HepG2 (cell line): Measurements from ENCODE around the gene RAB1B. TPM values are rescaled to one million over a fixed set of nuclear protein-coding genes. Genes with fewer than 3 reads are reported as not detected.

ENCODE experiments used
- DNMT3B ChIP-seq: conservative IDR thresholded peaks from 2 replicates; pipeline ENCODE4 v1.6.1; 2016; ENCODE audit warnings: missing biosample characterization, control low read depth
- FIP1L1 ChIP-seq: fragments of 200-400 bp; formaldehyde crosslinking; IDR thresholded peaks from 2 replicates; pipeline ENCODE4 v1.6.1; 2018; ENCODE audit warnings: low read depth, mild to moderate bottlenecking, low read length, moderate library complexity, borderline replicate concordance; ENCODE audit not compliant: insufficient read depth
- FOSL2 ChIP-seq: sonication (generic); formaldehyde crosslinking; IDR thresholded peaks from 2 replicates; pipeline ENCODE4 v1.4.0; 2020; ENCODE audit warnings: missing genetic modification reagents
- GMEB2 ChIP-seq: IDR thresholded peaks from 2 replicates; pipeline ENCODE4 v1.6.1; 2016; ENCODE audit warnings: missing biosample characterization, missing genetic modification reagents, low read depth
- HNRNPL ChIP-seq: fragments of 200-400 bp; formaldehyde crosslinking; IDR thresholded peaks from 2 replicates; pipeline ENCODE4 v1.6.1; 2017; ENCODE audit warnings: mild to moderate bottlenecking, low read depth, low read length
- MED1 ChIP-seq: sonication (generic); formaldehyde crosslinking; IDR thresholded peaks from 2 replicates; pipeline ENCODE4 v1.4.0; 2020; ENCODE audit warnings: missing genetic modification reagents
- SKIL ChIP-seq: sonication (generic); formaldehyde crosslinking; IDR thresholded peaks from 2 replicates; pipeline ENCODE4 v1.8.0; 2022; ENCODE audit warnings: missing genetic modification reagents, mild to moderate bottlenecking, moderate library complexity, borderline replicate concordance
- ZNF180 ChIP-seq: sonication (generic); formaldehyde crosslinking; IDR thresholded peaks from 2 replicates; pipeline ENCODE4 v1.4.0; 2020; ENCODE audit warnings: low read depth, missing genetic modification reagents, borderline replicate concordance
- ZNF501 ChIP-seq: sonication (generic); formaldehyde crosslinking; IDR thresholded peaks from 2 replicates; pipeline ENCODE4 v1.5.1; 2020; ENCODE audit warnings: mild to moderate bottlenecking, moderate library complexity, missing genetic modification reagents
- ZNF512B ChIP-seq: sonication (generic); formaldehyde crosslinking; IDR thresholded peaks from 2 replicates; pipeline ENCODE4 v1.5.1; 2020; ENCODE audit warnings: missing genetic modification reagents, mild to moderate bottlenecking, borderline replicate concordance
- ZNF513 ChIP-seq: sonication (generic); formaldehyde crosslinking; conservative IDR thresholded peaks from 2 replicates; pipeline ENCODE4 v1.5.0; 2020; ENCODE audit warnings: missing genetic modification reagents
- ZNF530 ChIP-seq: sonication (generic); formaldehyde crosslinking; IDR thresholded peaks from 2 replicates; pipeline ENCODE4 v1.5.0; 2020; ENCODE audit warnings: low read depth, mild to moderate bottlenecking, missing genetic modification reagents
- ZNF563 ChIP-seq: sonication (generic); formaldehyde crosslinking; IDR thresholded peaks from 2 replicates; pipeline ENCODE4 v1.8.0; 2022; ENCODE audit warnings: mild to moderate bottlenecking, moderate library complexity, missing genetic modification reagents
- ZNF570 ChIP-seq: sonication (generic); formaldehyde crosslinking; IDR thresholded peaks from 2 replicates; pipeline ENCODE4 v1.4.0; 2020; ENCODE audit warnings: mild to moderate bottlenecking, missing genetic modification reagents, borderline replicate concordance
- ZNF713 ChIP-seq: sonication (generic); formaldehyde crosslinking; IDR thresholded peaks from 2 replicates; pipeline ENCODE4 v1.4.0; 2020; ENCODE audit warnings: mild to moderate bottlenecking, missing genetic modification reagents
- ZNF749 ChIP-seq: sonication (generic); formaldehyde crosslinking; IDR thresholded peaks from 2 replicates; pipeline ENCODE4 v1.8.0; 2022; ENCODE audit warnings: mild to moderate bottlenecking, missing genetic modification reagents, moderate library complexity, borderline replicate concordance
- ZNF841 ChIP-seq: sonication (generic); formaldehyde crosslinking; IDR thresholded peaks from 2 replicates; pipeline ENCODE4 v1.8.1; 2023; ENCODE audit warnings: missing genetic modification reagents, borderline replicate concordance
- polyA plus RNA-seq, 8 experiments: library from polyadenylated mRNA; depleted of rRNA in 3 of 8; stranded (reverse) in 7 of 8; unstranded in 1 of 8; fragments of >200 nt; fragmentation: Illumina TruSeq in 4 of 8; extraction: Trizol in 4 of 8; gene quantifications; 2 replicates each; pipeline versions ENCODE4 v1.2.1 to v1.2.3, GENCODE V29; 2011 to 2016; ENCODE audit warnings: low read depth in 4 of 8, missing spikeins in 1 of 8, mixed read lengths in 1 of 8; ENCODE audit not compliant: insufficient read depth in 1 of 8
- total RNA-seq, 5 experiments: library from RNA; depleted of rRNA; stranded (reverse); fragments of >200 nt; fragmentation: Illumina TruSeq; extraction: Trizol; gene quantifications; 2 replicates each; pipeline ENCODE4 v1.2.3, GENCODE V29; 2016; ENCODE audit warnings: low read depth in 1 of 5
- TF ChIP-seq, protein P1 (sequence below): IDR thresholded peaks from 2 replicates; pipeline ENCODE4 v1.6.1; 2016; ENCODE audit warnings: missing genetic modification reagents, missing compliant biosample characterization
- TF ChIP-seq, protein P2 (sequence below): fragments of 450-650 bp; IDR thresholded peaks from 2 replicates; pipeline ENCODE4 v1.6.1; 2017

The RAB1B gene
- total and polyA plus RNA-seq, 2 of the 13 experiments (the other 11 are each of a cell fraction or from before 2014, with no cell fraction given) = 77.9 to 87.9 TPM

DNA sequence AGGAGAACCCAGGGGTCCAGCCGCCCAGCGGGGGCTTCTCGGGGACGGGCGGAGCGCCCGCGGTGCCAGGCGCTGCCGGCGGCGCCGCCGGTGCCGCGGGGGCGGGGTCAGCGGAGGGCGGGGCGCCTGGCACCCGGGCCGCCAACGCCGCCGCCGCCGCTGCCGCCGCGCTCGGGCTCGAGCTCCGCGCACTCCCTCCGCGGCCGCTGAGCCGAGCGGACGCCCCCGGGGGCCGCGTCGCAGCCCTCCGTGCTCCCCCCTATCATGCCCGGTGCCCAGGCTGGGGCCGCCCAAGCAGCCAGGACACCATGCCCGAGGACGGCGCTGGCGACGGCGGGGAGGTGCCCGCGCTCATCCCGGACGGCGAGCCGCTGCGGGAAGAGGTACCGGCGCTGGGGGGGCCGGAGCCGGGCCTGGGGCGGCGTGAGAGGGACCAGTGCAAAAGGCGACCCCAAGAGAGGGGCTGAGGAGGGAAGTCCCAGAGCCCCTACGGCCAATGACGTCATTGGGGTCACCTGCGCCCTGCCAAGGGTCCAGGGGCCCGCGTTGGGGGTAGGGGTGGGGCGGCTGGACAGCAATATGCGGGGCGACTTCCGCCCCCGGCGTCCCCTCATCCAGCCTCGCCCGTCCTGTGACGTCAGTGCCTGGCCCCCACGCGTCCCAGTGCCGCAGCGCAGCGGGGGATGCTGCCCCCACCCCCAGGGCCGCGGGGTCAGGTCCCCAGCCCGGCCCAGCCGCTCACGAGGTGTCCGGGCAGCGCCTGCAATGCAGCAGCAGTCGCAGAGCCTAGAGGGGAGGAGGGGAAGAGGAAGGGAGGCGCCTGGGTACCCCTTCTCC is 23.5 kb downstream of the RAB1B start, which contains the start of gene TMEM151A (continued):
- TF ChIP-seq ZNF749 (CRISPR knock-in tag) (no peak), HNRNPL (no peak), MED1 (CRISPR knock-in tag) (no peak), ZNF513 (CRISPR knock-in tag) (no peak), FIP1L1 (no peak), ZNF841 (CRISPR knock-in tag) (no peak), SKIL (CRISPR knock-in tag) (no peak), GMEB2 (CRISPR knock-in tag) (no peak), ZNF512B (CRISPR knock-in tag) (no peak), ZNF563 (CRISPR knock-in tag) (no peak), FOSL2 (CRISPR knock-in tag) (no peak), DNMT3B (CRISPR knock-in tag) (no peak), ZNF501 (CRISPR knock-in tag) (no peak), ZNF530 (CRISPR knock-in tag) (no peak), ZNF180 (CRISPR knock-in tag) (no peak), ZNF570 (CRISPR knock-in tag) (no peak), ZNF713 (CRISPR knock-in tag) (no peak)
- TF ChIP-seq, protein P1, sequence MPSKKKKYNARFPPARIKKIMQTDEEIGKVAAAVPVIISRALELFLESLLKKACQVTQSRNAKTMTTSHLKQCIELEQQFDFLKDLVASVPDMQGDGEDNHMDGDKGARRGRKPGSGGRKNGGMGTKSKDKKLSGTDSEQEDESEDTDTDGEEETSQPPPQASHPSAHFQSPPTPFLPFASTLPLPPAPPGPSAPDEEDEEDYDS (CRISPR knock-in tag) = no peak
- TF ChIP-seq, protein P2, sequence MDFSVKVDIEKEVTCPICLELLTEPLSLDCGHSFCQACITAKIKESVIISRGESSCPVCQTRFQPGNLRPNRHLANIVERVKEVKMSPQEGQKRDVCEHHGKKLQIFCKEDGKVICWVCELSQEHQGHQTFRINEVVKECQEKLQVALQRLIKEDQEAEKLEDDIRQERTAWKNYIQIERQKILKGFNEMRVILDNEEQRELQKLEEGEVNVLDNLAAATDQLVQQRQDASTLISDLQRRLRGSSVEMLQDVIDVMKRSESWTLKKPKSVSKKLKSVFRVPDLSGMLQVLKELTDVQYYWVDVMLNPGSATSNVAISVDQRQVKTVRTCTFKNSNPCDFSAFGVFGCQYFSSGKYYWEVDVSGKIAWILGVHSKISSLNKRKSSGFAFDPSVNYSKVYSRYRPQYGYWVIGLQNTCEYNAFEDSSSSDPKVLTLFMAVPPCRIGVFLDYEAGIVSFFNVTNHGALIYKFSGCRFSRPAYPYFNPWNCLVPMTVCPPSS = no peak
